Astrocyte (in vitro differentiated cells and primary cell): ENCODE results near the gene OPRL1.

Experiments
- EZH2 ChIP-seq: IDR thresholded peaks from 2 replicates; pipeline ENCODE4 v1.6.1; 2012; ENCODE audit warnings: mild to moderate bottlenecking, low read length, inconsistent platforms; ENCODE audit not compliant: insufficient read depth
- TF ChIP-seq, protein P1 (sequence below): IDR thresholded peaks from 2 replicates; pipeline ENCODE4 v1.5.1; 2011; ENCODE audit warnings: low read depth, mild to moderate bottlenecking, inconsistent platforms, low read length, moderate library complexity; ENCODE audit not compliant: insufficient read depth

DNA sequence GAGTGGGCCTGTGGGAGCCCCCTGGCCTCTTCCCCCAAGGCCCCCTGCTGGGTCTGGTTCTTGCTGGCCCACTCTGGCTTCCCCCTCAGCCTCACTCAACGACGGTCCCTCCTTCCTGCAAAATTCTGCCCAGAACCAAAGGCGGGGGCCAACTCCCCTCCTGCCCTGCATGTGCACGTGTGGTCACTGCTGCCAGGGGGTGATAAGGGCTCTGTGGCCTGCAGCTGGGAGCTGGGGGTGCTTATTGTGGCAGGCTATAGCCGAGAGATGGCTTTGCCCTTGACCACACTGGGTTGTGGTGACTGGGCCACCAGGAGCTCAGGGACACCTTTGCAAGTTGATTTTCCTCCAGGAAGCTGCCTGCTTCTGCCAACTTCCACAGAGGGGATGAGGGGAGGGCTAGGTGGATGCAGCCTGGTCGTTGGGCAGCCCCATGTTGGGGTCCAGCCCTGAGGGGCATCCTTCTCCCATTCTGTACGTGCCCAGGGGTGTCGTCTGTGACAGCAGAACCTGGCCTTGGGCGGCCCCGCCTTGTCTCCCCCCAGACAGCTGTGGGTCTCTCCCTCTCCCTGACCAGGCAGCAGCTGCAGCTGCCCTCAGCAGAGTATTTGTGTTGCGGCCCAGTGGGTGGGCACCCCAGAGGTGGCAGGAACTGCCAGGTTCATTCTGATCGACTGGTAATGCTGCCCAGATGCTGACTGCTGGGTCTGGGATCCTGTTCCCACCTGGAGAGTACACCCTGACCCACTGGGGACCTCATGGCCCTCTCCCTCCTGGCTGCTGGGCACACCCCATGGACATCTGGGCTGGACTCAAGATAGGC lies 11.3 kb upstream of the OPRL1 start:
- TF ChIP-seq, protein P1, sequence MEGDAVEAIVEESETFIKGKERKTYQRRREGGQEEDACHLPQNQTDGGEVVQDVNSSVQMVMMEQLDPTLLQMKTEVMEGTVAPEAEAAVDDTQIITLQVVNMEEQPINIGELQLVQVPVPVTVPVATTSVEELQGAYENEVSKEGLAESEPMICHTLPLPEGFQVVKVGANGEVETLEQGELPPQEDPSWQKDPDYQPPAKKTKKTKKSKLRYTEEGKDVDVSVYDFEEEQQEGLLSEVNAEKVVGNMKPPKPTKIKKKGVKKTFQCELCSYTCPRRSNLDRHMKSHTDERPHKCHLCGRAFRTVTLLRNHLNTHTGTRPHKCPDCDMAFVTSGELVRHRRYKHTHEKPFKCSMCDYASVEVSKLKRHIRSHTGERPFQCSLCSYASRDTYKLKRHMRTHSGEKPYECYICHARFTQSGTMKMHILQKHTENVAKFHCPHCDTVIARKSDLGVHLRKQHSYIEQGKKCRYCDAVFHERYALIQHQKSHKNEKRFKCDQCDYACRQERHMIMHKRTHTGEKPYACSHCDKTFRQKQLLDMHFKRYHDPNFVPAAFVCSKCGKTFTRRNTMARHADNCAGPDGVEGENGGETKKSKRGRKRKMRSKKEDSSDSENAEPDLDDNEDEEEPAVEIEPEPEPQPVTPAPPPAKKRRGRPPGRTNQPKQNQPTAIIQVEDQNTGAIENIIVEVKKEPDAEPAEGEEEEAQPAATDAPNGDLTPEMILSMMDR: no peak
- no peak for TF ChIP-seq EZH2
